G401.6 (cell line): ENCODE results near the gene CMTM6.
"Not testable (repeated sequence)": the region's sequence is repeated elsewhere in the genome, so short reads cannot be mapped to it uniquely, and the experiment has no call there.

Experiments used
- FAIRE-seq: peaks from 2 replicates; lab custom pipeline; 2012; peaks lifted over from hg19 to GRCh38; lab: Jason Lieb, UNC

CMTM6 gene

GRCh38 chr3:32499585-32499984, 3.1 kb downstream of the CMTM6 start:
- FAIRE-seq = no peak

- FAIRE-seq = peak; percentile 67
These were observed 3.7 kb downstream of the CMTM6 start for GRCh38 chr3:32498992-32499391.

DNA sequence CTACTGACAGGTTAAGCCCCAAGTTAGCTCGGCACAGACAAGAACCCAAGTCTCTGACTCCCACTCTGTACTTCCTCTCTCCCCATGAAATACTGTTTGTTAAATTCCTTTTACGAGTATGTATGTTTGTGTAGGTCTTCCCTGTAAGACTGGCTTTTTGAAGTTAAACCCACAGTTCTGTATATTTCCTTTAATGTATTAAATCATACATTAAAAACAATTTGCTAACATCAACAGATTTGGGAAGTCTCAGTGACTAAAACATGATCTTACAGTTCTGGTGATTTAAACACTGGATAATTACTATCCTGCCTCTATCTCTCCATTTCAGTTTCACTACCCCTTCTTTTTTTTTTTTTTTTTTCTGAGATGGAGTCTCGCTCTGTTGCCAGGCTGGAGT, 4.4 kb downstream of the CMTM6 start:
- no peak for FAIRE-seq

DNA sequence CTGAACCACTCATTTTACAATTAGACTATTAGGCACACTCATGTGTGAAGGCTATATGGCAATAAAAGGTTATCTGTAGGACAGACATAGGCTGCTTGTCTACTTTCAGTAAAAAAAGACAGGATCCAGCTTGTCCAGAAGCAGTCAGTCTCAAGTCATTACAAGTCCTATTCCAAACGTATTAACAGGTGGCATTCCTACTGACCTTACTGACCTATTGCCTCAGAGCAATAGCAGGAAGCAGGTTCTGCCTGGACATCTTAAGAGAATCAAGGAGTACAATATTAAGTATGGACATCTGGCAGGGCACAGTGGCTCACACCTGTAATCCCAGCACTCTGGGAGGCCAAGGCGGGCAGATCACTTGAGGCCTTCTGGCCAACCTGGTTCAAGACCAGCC, 7.0 kb downstream of the CMTM6 start:
- FAIRE-seq = no peak

DNA sequence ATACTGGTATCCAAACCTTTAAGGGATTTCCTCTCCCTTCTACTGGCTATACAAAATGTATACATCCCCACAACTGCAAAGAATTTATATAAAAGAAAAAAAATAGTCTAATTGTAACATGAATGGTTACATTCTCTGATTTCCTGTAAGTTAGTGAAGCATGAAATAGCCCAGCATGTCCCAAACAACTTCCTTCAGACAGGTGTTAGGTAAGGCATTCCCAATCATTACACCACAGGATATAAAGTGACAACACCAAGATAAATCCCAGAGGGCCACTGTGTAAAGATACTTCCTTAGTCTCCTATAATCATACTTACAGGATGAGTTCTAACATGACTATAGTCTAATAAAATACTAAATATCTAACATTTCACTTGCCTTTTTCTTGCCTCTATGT, 7.6 kb downstream of the CMTM6 start:
- no peak for FAIRE-seq

DNA sequence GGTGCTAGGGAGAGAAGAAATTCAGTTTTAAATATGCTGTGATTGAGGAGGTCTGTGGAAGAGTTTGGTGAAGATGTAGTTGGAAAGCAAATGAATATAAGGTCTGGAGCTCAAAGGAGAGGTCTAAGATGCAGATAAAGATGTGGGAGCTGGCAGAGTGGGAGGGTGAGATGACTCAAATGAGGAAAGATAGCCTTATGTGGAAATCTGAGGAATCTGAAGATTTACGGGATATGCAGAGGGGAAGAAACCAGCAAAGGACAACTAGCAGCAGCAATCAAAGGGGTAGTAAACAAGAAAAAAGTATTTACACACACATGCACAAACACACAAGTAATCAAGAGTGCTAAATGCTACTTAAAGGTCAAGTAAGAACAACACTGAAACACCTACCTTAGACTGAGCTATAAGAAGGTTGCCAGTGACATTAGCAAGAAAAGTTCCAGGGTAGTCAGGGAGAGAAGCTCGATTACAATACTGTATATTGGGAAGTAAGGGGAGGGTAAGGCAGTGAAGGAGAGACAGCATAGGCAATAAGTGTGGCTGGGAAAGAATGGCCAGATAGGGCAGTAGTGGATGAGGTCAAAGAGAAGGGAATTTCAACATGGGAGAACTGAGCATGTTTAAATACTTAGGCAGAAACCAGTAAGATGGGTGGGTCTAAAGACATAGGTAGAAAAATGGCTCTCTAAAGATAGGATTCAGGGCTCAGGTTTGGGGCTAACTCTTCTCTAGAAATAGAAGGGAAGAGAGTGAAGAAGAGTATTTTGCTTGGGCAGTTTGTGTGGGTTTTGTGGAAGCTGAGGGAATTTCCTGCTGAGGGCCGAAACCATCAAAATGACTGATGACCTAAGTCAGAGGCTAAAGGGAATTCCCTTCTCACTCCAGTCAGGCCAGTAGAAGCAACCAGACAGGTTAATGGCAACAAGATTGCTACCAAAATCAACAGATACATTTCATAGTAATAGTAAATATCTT, 8.9 kb downstream of the CMTM6 start:
- no peak for FAIRE-seq

- FAIRE-seq = no peak
These were observed 9.8 kb downstream of the CMTM6 start for GRCh38 chr3:32492684-32493436.

GRCh38 chr3:32488474-32489008, 14.1 kb downstream of the CMTM6 start:
- FAIRE-seq = no peak

- no peak for FAIRE-seq
These were observed 14.7 kb downstream of the CMTM6 start for GRCh38 chr3:32487781-32488473.

DNA sequence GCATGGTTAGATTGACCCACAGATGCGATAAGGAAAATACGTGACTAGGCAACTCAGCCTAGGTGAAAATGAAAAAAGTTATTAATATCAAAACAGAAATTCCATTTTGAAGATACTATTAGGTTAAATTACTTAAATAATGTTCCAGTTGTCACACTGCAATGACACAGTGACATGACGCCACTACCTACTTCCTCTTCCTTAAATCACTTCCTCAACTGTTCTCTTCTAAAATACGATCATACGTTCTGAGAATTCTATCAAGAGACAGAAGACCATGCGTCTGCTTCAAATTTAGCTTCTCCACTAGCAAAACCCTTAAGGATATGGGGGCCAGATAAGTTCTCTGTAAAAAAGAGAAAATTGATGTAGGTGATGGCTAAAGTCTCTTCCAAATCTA, 18.2 kb downstream of the CMTM6 start:
- peak; percentile 28 for FAIRE-seq

- no peak for FAIRE-seq
These were observed 18.9 kb downstream of the CMTM6 start for GRCh38 chr3:32483772-32484171.

GRCh38 chr3:32482693-32483092, 20.0 kb downstream of the CMTM6 start:
- no peak for FAIRE-seq

DNA sequence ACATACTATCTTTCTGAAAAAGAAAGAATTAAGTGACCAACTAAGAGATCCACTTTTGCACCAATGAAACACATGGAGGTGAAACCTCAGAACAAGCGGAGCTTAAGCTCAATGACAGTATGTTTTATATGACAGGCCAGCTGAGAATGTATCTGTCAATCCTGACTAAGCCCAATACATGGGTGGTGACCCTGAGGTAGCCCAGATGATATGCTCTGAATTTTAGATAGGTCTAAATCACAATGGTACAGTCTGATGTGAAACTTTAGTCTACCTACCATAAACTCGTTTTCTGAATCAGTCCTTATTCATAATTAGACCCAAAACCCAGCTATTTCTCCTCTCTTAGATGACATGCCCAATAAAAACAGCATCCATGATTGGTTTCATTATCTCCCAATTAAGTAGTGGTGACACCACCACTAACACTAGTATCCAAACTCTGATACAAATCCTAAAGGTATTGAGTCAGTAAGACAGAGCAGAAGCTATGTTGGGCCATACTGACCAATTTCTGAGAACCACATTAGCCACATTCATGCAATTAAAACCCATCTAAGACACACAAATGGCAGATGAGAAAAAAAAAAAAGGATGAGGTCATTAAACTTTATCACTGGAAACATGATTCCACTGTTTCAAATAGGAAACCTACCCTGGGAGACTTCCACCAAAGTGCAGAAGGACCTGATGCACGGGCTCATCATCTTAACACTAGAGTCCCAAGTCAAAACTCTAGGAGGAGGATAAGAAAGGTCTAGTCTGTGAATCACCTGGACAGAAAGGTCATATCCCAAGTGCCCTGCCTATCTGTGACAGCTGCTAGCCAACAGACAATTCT, 20.6 kb downstream of the CMTM6 start:
- FAIRE-seq = no peak

GRCh38 chr3:32480604-32481003, 22.0 kb downstream of the CMTM6 start:
- FAIRE-seq = no peak

DNA sequence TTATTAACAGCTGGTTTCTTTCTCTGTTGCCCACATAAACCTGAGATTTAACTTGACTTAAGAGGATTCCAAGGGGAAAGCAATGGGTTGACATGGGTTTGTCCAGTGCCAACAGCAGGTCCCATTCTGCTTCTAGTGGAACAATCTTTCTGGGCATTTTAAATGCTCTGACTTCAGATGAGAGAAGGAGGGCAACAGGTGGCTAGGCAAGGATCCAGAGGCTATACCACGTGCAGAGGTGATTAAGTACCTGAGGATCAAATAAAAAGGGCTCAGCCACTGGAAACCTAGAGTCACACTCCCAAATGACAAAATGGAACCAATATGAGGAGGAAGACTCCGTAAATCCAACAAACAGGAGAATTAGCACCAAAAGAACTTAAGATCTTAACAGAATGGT, 28.5 kb downstream of the CMTM6 start:
- FAIRE-seq = no peak

GRCh38 chr3:32472151-32472550, 30.5 kb downstream of the CMTM6 start:
- not testable (repeated sequence) for FAIRE-seq

DNA sequence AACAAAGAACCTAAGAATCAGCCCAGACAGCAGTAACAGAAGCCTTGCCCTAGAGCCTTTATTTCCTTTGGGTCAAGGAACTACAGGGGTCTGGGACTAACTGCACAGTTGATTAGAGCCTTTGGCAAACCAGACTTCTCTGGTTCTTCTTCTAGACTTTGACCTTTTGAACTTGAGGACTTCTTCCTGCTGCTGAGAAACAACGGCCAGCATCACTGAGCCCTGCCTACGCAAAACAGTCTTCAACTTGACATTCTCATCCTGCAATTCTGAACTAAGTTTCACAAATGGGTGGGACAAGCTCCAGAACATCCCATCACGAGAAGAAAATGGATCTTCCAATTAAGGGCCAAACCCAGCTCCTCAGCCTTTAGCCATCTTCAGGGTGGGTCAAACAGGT, 31.4 kb downstream of the CMTM6 start:
- FAIRE-seq = no peak

- FAIRE-seq = no peak
These were observed 32.3 kb downstream of the CMTM6 start for GRCh38 chr3:32470362-32470761.

- no peak for FAIRE-seq
These were observed 33.3 kb downstream of the CMTM6 start for GRCh38 chr3:32469151-32469874.

DNA sequence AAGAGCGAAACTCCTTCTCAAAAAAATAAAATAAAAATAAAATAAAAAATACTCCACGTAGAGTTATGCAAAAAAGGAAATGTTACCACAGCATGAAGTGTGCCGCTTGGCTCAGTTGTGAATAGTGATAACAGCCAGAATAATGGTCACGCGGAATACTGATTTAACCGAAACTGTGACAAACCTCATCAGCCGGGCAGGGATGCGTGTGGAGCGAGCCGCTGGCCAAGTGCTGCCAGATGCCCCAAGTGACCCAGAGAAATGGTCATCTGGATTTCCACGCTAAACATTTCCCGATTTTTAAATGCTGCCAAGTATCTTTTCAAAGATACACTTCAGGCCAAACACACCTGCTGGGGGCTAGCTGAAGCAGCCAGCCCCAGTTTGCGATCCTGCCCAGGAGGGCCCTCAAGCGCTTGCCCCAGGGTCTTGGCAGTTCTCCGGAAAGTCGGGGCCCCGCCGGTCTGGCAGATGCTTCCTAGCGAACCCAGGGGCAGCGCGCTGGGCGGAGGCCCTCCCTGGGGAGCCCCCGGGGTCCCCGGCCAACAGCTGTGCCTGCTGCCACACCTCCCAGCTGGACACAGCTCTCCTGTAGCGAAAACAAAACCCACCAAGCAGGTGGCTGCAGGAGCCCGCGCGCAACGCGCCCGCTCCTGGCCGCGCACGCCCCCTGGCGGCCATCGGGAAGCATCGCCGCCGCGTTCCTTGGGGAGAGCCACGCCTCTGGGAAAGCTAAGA, 35.1 kb downstream of the CMTM6 start:
- no peak for FAIRE-seq
